ENCODE data around the gene VIPR1.

VIPR1 gene

DNA sequence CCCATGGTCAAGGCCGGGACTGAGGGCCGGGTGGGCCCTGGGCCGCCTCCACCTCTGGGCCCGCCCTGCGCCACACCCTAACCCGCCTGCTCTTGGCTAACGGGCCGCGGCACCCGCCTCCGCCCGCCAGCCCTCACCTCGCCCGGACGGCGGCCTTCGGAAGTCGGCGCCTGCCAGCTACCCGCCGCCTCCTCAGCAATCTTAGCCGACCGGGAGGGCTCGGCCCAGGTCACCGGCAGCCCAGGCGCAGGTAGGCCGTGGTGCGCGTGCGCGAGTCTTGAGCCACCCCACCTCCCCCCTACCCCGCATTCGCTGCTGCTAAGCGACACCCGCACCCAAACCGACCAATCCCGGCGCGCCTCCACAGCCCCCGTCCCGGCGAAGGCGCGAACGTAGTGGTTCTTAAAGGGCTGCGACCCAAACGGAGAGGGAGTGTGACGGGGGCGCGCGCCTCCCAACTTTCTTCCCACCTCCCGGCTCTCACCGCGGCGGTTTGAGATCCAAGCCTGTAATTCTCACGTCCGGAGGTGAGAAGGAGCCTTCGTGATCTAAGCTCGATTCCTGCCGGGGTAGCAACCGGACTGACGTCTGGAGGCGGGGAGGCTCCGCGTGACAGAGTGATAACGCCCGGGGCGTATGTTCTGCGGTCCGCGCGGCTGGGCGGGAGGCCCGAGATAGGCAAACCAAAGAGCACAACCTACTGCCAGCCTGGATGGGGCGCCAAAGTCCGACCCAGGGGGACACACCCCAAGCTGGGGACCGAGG, 79.4 kb downstream of the VIPR1 start, which contains the start of gene SEC22C:
TSS of gene SEC22C (minus strand) at position 259 of the 765 bp plus-strand sequence. CDS start 12,921 bp downstream, outside the sequence.
- DNase-seq: no peak

- DNase-seq: no peak
Measured at GRCh38 chr3:42582474-42583070, 80.1 kb downstream of the VIPR1 start.

Data from NCI-H2081 treated with DMSO at 0.1 percent for 48 hours (cell line).